GM23338 (cell line): ENCODE data around the gene ZNF318. TPM values are rescaled to one million over a fixed set of nuclear protein-coding genes. Genes with fewer than 3 reads are reported as not detected.

ENCODE experiments used
- ATAC-seq: fragments of 200-7000 bp; cut with Tn5 transposase; 3 replicates; pipeline ENCODE4 v1.9.1; 2020
- DNase-seq: peaks from one replicate; pipeline ENCODE4 v3.0.0-alpha.2; 2015; ENCODE audit warnings: low spot score
- H2AFZ ChIP-seq: fragments of 200-600 bp; sonication (generic); 2 replicates; pipeline ENCODE4 v1.8.0; 2016; ENCODE audit warnings: antibody characterized with exemption, mild to moderate bottlenecking, moderate library complexity
- H3F3A ChIP-seq: fragments of 200-600 bp; sonication (generic); replicated peaks from 2 replicates; pipeline ENCODE4 v1.8.0; 2017; ENCODE audit warnings: antibody characterized with exemption, mixed run types, low read depth
- H3K27ac ChIP-seq: fragments of 200-600 bp; sonication (generic); 2 replicates; pipeline ENCODE4 v1.6.1; 2016; ENCODE audit warnings: low read depth
- H3K27me3 ChIP-seq: fragments of 200-600 bp; sonication (generic); 2 replicates; pipeline ENCODE4 v1.8.0; 2016; ENCODE audit warnings: mild to moderate bottlenecking, mixed run types, moderate library complexity; ENCODE audit not compliant: insufficient read depth
- H3K36me3 ChIP-seq: fragments of 200-600 bp; sonication (generic); 2 replicates; pipeline ENCODE4 v1.8.0; 2016; ENCODE audit warnings: mild to moderate bottlenecking; ENCODE audit not compliant: insufficient read depth
- H3K4me1 ChIP-seq: fragments of 200-600 bp; sonication (generic); 2 replicates; pipeline ENCODE4 v1.8.0; 2016; ENCODE audit warnings: mild to moderate bottlenecking, moderate library complexity; ENCODE audit not compliant: insufficient read depth
- H3K4me2 ChIP-seq: fragments of 200-600 bp; sonication (generic); 2 replicates; pipeline ENCODE4 v1.7.1; 2017; ENCODE audit warnings: mixed run types
- H3K4me3 ChIP-seq: fragments of 200-600 bp; sonication (generic); 2 replicates; pipeline ENCODE4 v1.6.1; 2016; ENCODE audit warnings: mixed run types
- H3K79me2 ChIP-seq: fragments of 200-600 bp; sonication (generic); replicated peaks from 2 replicates; pipeline ENCODE4 v1.8.0; 2017; ENCODE audit warnings: mild to moderate bottlenecking; ENCODE audit not compliant: insufficient read depth
- H3K9me2 ChIP-seq: fragments of 200-600 bp; sonication (generic); 2 replicates; pipeline ENCODE4 v1.8.0; 2017; ENCODE audit not compliant: insufficient read depth
- H4K20me1 ChIP-seq: fragments of 200-600 bp; sonication (generic); replicated peaks from 2 replicates; pipeline ENCODE4 v1.8.0; 2017; ENCODE audit warnings: mild to moderate bottlenecking; ENCODE audit not compliant: insufficient read depth
- H3K27ac Mint-ChIP-seq: 2 replicates; pipeline ENCODE4 v1.8.0; 2020; ENCODE audit warnings: inconsistent platforms, mild to moderate bottlenecking, moderate library complexity, mixed read lengths
- H3K27me3 Mint-ChIP-seq: 3 replicates; pipeline ENCODE4 v1.8.0; 2022; ENCODE audit warnings: low read depth, mild to moderate bottlenecking, moderate library complexity, mixed read lengths, inconsistent platforms; ENCODE audit not compliant: insufficient read depth, poor library complexity
- H3K36me3 Mint-ChIP-seq: 3 replicates; pipeline ENCODE4 v1.8.0; 2021; ENCODE audit warnings: low read depth, mild to moderate bottlenecking, inconsistent platforms, moderate library complexity, mixed read lengths
- H3K4me1 Mint-ChIP-seq: 3 replicates; pipeline ENCODE4 v1.8.0; 2020; ENCODE audit warnings: mild to moderate bottlenecking, inconsistent platforms, mixed read lengths
- H3K4me3 Mint-ChIP-seq: 3 replicates; pipeline ENCODE4 v1.8.0; 2021; ENCODE audit warnings: moderate library complexity, mild to moderate bottlenecking, inconsistent platforms, mixed read lengths
- H3K9me3 Mint-ChIP-seq: 3 replicates; pipeline ENCODE4 v1.8.0; 2020; ENCODE audit warnings: moderate library complexity, mild to moderate bottlenecking, inconsistent platforms, mixed read lengths
- EZH2 ChIP-seq: fragments of 200-600 bp; sonication (generic); IDR thresholded peaks from one replicate; pipeline ENCODE4 v1.8.0; 2017; ENCODE audit warnings: antibody characterized with exemption, mild to moderate bottlenecking, low read depth; ENCODE audit not compliant: unreplicated experiment
- EZH2phosphoT487 ChIP-seq: fragments of 200-600 bp; sonication (generic); IDR thresholded peaks from one replicate; pipeline ENCODE4 v1.8.1; 2018; ENCODE audit warnings: antibody characterized with exemption; ENCODE audit not compliant: unreplicated experiment
- JUNB ChIP-seq: IDR thresholded peaks from one replicate; pipeline ENCODE4 v1.6.1; 2016; ENCODE audit warnings: antibody characterized with exemption; ENCODE audit not compliant: unreplicated experiment
- NANOG ChIP-seq: IDR thresholded peaks from 2 replicates; pipeline ENCODE4 v1.6.1; 2016; ENCODE audit warnings: antibody characterized with exemption, borderline replicate concordance
- REST ChIP-seq: IDR thresholded peaks from one replicate; pipeline ENCODE4 v1.6.1; 2018; ENCODE audit warnings: antibody characterized with exemption; ENCODE audit not compliant: unreplicated experiment
- STAT1 ChIP-seq: IDR thresholded peaks from one replicate; pipeline ENCODE4 v1.6.1; 2016; ENCODE audit warnings: antibody characterized with exemption; ENCODE audit not compliant: unreplicated experiment
- ZNF114 ChIP-seq: fragments of 250-450 bp; sonication (Bioruptor Pico); IDR thresholded peaks from 2 replicates; pipeline ENCODE4 v1.5.0; 2020; ENCODE audit warnings: mild to moderate bottlenecking, moderate library complexity
- ZNF331 ChIP-seq: fragments of 250-450 bp; sonication (Bioruptor Pico); IDR thresholded peaks from 2 replicates; pipeline ENCODE4 v1.5.0; 2020; ENCODE audit warnings: low read depth, mild to moderate bottlenecking, moderate library complexity
- polyA plus RNA-seq: library from polyadenylated mRNA; unstranded; fragments of >200 nt; fragmentation: Nextera tagmentation; extraction: Ambion mirVana; gene quantifications from 2 replicates; pipeline ENCODE4 v1.2.1, GENCODE V29; 2016
- total RNA-seq: library from RNA; depleted of rRNA; stranded (reverse); fragments of >200 nt; shearing (Covaris generic); gene quantifications from 2 replicates; pipeline ENCODE4 v1.2.3, GENCODE V29; 2014

ZNF318 gene
- total and polyA plus RNA-seq, 2 experiments from 2014 or later = 8.7 to 19.5 TPM

- TF ChIP-seq ZNF114 (CRISPR knock-in tag) = no peak
Measured at GRCh38 chr6:43367245-43367984, 2.0 kb downstream of the ZNF318 start (continued).

- Histone ChIP-seq H4K20me1 (0 out of 2 replicates have a peak, but pooled peaks cover under 1% of the 10 kb centered on the region), H3K79me2 (no peaks in the 10 kb centered on the region), H3F3A (0 out of 2 replicates have a peak, but pooled peaks cover 4% of the 10 kb centered on the region), H3K27ac (no peak overlapping the region), H3K4me2 (no peak overlapping the region), H3K4me3 (no peak overlapping the region), H2AFZ (no peak overlapping the region), H3K27me3 (no peaks in the 10 kb centered on the region), H3K9me2 (peaks cover 6% of the 10 kb centered on the region; the same call in 1 of the 2 replicates), H3K4me1 (peaks cover 6% of the 10 kb centered on the region; the same call in 1 of the 2 replicates), H3K36me3 (peaks cover 6% of the 10 kb centered on the region; the same call in 1 of the 2 replicates)
- no peak overlapping the region for H3K4me3 Mint-ChIP-seq
- no peaks in the 10 kb centered on the region for H3K9me3 Mint-ChIP-seq
- peaks cover 24% of the 10 kb centered on the region for H3K36me3 Mint-ChIP-seq
- peaks cover 13% of the 10 kb centered on the region for H3K4me1 Mint-ChIP-seq
- H3K27me3 Mint-ChIP-seq = no peaks in the 10 kb centered on the region
- no peak overlapping the region for H3K27ac Mint-ChIP-seq
- TF ChIP-seq REST (no peak), EZH2 (no peak), STAT1 (no peak), NANOG (no peak)
- ATAC-seq (no peak), DNase-seq (no peak)
Measured at GRCh38 chr6:43361269-43361668, 8.2 kb downstream of the ZNF318 start.

- Histone ChIP-seq H3K27me3 (no peaks in the 10 kb centered on the region), H3K36me3 (peaks cover 6% of the 10 kb centered on the region; the same call in 1 of the 2 replicates), H3K4me1 (peaks cover 6% of the 10 kb centered on the region; the same call in 1 of the 2 replicates), H3K79me2 (no peaks in the 10 kb centered on the region), H3K4me3 (no peak overlapping the region), H3K27ac (no peak overlapping the region), H2AFZ (no peak overlapping the region), H3F3A (0 out of 2 replicates have a peak, but pooled peaks cover 4% of the 10 kb centered on the region), H4K20me1 (no peaks in the 10 kb centered on the region), H3K9me2 (peaks cover 6% of the 10 kb centered on the region; the same call in 1 of the 2 replicates), H3K4me2 (no peak overlapping the region)
- Mint-ChIP-seq H3K9me3 (no peaks in the 10 kb centered on the region), H3K4me1 (peaks cover 20% of the 10 kb centered on the region), H3K27me3 (no peaks in the 10 kb centered on the region), H3K4me3 (no peak overlapping the region), H3K36me3 (peaks cover 33% of the 10 kb centered on the region), H3K27ac (no peak overlapping the region; the same call in 1 of the 2 replicates)
- DNase-seq (no peak), ATAC-seq (no peak)
- TF ChIP-seq ZNF114 (CRISPR knock-in tag) (no peak), ZNF331 (CRISPR knock-in tag) (no peak), EZH2phosphoT487 (no peak), JUNB (no peak)
Measured at GRCh38 chr6:43359831-43360230, 9.6 kb downstream of the ZNF318 start.
